DMS79 (cell line): ENCODE results near the gene INPP5D.
"Not testable (repeated sequence)": the region's sequence is repeated elsewhere in the genome, so short reads cannot be mapped to it uniquely, and the experiment has no call there.

ENCODE experiments used
- DNase-seq: peaks from one replicate; lab custom pipeline; 2025; lab: John Stamatoyannopoulos, UW

Gene INPP5D

GRCh38 chr2:233053928-233054784, 6.0 kb upstream of the INPP5D start:
- no peak for DNase-seq

- DNase-seq = no peak
Measured at GRCh38 chr2:233055362-233055761, 4.8 kb upstream of the INPP5D start.

DNA sequence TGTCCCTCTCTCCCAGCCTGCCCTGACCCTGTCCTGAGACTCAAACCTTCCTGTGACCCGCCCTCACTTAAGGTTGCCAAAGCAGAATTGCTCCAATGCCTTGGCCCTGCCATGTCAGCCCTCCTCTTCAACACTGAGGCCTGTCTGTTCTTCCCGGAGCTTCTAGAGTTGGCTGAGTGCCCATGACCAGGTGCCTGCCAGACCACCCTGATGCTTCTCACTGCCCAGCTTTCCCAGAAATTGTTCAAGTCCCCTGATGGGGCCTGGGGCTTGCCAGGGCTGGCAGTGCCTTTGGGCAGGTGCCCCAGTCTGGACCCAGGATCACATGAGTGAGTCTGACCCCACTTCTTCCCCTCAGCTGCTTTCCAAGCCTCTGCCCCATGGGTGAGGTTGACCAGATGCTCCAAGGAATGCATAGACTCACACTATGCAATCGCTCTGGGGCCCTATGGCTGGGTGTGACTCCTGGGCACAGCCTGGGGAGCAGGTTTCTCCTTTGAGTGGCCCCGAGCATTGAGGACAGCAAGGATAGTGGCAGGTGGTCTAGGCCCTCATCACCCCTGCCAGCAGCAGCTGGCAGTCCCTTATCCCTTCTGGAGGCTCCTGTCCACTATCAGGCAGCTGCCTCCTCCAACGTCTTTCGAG, 3.1 kb upstream of the INPP5D start:
- no peak for DNase-seq

DNA sequence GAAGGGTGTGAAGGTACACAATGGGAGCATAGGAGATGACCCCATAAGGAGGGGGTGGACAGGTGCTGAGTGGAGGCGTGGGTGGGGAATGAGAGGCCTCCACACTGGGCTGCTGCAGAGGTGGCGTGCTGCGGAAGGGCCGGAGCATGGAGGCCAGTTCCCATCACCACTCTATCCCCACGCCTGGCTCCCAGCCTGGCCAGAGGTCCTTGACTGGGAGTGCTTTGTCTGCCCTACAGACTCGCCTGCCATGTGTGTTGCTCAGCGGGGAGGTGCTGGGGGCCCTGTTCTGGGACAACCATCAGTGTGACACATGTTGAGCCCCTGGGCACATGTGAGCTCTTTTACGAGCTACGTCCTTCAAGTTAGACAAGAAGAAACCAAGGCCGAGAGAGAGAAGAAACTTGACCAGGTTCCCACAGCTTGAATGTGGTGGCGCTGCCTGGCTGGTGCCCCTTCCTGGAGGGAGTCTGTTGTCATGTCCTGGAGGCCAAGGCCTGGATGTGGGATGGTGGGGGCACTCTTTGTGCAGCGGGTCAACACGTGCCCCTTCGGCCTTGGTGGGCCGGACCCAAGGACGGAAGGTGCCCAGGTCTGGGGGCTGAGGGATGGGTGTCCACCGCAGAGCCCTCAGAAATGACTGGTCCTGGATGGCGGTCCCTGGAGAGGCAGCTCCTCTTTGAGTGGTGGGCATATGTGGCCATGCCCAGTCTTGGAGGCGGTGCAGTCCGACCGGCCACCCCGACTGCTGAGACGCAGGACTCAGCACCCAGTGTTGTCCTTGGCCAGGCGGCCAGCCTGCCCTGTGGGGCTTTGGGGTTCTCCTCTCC, 1.2 kb upstream of the INPP5D start:
- no peak for DNase-seq

DNA sequence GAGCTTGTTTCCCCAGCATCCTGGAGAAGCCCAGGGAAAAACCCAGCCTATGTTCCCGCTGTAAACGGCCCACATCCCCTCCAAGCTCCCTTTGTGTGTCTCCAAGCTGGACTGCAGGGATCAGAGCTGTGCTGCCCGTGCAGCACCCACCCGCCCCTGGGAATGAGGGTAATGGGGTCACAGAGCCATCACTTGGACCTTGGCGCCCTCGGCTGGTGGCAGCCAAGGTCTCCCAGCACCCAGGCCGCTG, 670 bp upstream of the INPP5D start:
- DNase-seq = no peak

DNA sequence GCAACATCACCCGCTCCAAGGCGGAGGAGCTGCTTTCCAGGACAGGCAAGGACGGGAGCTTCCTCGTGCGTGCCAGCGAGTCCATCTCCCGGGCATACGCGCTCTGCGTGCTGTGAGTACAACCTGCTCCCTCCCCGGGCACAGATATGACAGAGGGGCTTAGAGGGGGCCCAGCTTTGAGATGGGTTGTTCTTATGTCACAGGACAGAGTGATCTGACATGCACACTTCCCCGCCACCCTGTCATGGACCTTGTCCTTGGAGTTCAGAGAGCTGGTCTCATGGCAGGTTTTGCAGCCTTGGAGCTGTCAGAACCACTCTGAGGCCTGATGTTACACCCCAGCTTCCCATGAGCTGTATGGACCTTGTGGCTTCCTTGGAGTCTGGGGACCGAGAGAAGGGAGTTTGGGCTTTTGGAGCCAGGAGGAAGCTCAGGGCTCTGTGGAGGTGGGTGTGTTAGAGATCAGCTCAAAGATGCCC, 398 bp downstream of the INPP5D start:
- no peak for DNase-seq

GRCh38 chr2:233060980-233061590, 943 bp downstream of the INPP5D start:
- no peak for DNase-seq

GRCh38 chr2:233061591-233062450, 1.7 kb downstream of the INPP5D start:
- no peak for DNase-seq

GRCh38 chr2:233062451-233062850, 2.3 kb downstream of the INPP5D start:
- DNase-seq = no peak

GRCh38 chr2:233062946-233063268, 2.8 kb downstream of the INPP5D start:
- no peak for DNase-seq

- DNase-seq = no peak
Measured at GRCh38 chr2:233063269-233063975, 3.3 kb downstream of the INPP5D start.

DNA sequence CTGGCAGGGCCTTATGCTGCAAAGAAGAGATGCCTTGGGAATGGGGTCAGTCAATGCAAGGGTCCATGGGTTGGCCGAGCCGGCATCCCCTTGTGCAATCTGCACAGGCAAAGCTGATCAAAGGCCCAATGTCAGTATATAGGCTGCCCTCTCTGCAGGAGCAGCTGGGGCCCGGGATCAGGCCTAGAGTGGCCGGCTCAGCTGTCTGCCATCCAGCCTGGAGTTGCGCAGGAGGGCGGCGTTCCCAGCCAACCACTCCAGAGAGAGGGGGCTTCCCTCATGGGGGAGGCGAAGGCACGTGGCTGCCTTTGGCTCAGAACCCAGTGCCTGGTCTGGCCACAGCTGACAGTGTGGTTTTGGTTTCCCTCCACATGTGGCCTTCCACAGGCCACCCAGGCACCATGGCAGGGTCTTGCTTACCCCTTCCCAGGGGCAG, 3.9 kb downstream of the INPP5D start:
- DNase-seq = no peak

GRCh38 chr2:233064530-233065199, 4.5 kb downstream of the INPP5D start:
- DNase-seq = no peak

GRCh38 chr2:233065200-233065589, 5.1 kb downstream of the INPP5D start:
- DNase-seq = not testable (repeated sequence)

GRCh38 chr2:233065954-233066470, 5.9 kb downstream of the INPP5D start:
- DNase-seq = no peak

DNA sequence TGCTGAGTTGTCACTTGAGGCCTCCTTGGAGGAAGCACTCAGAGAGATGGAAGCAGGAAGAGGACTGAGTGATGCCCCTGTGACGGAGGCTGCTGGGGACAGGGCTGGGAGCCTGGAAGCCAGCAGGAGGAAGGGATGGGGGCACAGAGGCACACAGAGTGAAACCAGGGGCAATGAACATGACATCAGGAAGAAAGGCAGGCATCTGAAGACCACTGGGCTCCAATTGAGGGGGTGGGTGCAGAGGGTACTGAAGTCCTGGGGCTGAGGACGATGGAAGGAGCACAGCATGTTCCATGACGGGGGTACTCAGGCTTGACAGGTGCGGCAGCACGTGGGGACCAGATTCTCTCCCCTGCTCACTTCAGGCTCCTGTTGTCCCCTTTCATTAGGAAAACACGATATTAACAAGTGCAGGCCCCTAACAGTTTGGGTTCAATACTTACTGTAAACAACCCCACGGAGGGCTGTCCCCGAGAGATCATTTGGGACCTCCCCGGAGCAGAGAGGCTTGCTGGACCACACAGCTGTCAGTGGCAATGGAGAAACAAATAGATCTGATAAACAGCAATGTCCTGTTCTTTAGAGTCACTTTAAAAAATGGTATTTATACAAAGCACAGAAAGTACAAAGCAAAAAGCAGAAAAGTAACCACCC, 8.7 kb downstream of the INPP5D start:
- DNase-seq = no peak

DNA sequence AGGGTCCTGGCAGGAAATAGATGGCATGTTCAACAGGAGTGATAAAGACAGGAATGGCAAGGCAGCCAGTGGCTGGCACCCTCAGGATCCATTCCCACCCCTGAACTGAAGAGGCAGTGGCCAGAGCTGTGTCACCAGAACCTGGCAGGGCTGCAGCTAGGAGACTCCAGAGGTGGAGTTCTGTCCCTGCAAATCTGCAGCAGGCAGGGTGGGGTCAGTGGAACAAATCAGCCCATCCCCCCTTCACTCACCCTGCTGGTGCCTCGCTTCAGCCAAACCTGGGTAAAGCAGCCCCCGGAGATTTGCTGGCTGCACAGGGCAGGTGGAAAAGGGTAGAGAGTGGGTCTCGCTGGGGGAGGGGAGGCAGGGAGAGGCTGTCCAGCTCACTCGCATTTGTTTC, 12.7 kb downstream of the INPP5D start:
- DNase-seq = no peak

GRCh38 chr2:233074106-233074505, 14.0 kb downstream of the INPP5D start:
- no peak for DNase-seq

- DNase-seq = no peak
Measured at GRCh38 chr2:233075141-233075965, 15.2 kb downstream of the INPP5D start.
